WTC11 (cell line): Measurements from ENCODE around the gene CD79A.

Source experiments
- CTCF ChIP-seq: fragments of 200-600 bp; IDR thresholded peaks from 2 replicates; pipeline ENCODE4 v1.8.0; 2022; ENCODE audit warnings: antibody characterized with exemption
- ESRRA ChIP-seq: sonication (generic); formaldehyde crosslinking; IDR thresholded peaks from 2 replicates; pipeline ENCODE4 v1.8.1; 2022; ENCODE audit warnings: mild to moderate bottlenecking, missing genetic modification reagents, borderline replicate concordance
- MAX ChIP-seq: sonication (generic); formaldehyde crosslinking; IDR thresholded peaks from 2 replicates; pipeline ENCODE4 v1.8.0; 2022; ENCODE audit warnings: mild to moderate bottlenecking, missing genetic modification reagents
- NR1H2 ChIP-seq: sonication (generic); formaldehyde crosslinking; IDR thresholded peaks from 2 replicates; pipeline ENCODE4 v1.9.0; 2021; ENCODE audit warnings: mild to moderate bottlenecking, moderate library complexity, missing genetic modification reagents

DNA sequence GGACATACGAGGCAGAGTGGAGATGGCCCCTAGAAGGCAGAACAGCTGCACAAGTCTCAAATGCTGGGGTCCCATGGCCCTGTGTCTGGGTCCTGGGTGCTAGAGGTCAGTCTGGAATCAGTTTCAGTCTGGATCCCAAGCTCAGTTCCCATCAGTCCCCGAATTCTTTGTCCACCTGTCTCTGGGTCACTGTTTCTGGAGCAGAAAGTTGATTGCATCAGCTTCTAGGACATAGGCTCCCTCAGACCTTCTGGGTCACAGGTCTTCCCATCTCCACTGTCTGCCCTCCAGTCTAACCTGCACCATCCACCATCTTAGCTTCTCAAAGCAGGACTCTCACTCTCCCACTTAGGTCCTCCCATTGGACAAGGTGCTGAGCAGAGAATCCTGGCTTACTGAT, 37.9 kb upstream of the CD79A start:
- TF ChIP-seq CTCF, result no peak
- TF ChIP-seq ESRRA (CRISPR knock-in tag), result no peak
- no peak for TF ChIP-seq NR1H2 (CRISPR knock-in tag)
- no peak for TF ChIP-seq MAX
